ENCODE data around the gene WIPF3.

- no peak for TF ChIP-seq ZNF8 (CRISPR knock-in tag; IDR thresholded peaks at IDR 0.05)
- no peak for TF ChIP-seq PATZ1 (CRISPR knock-in tag; IDR thresholded peaks at IDR 0.05; ENCODE audit: borderline replicate concordance)
- TF ChIP-seq ZFP30 (CRISPR knock-in tag; IDR thresholded peaks at IDR 0.05), result no peak
- no peak for TF ChIP-seq ESRRG (CRISPR knock-in tag; IDR thresholded peaks at IDR 0.05)
Observed at GRCh38 chr7:29839302-29839701, 33.0 kb downstream of the WIPF3 start.

Measured in SK-N-SH treated with all-trans-retinoic acid at 6 μM for 48 hours (cell line).